Activated naive CD8-positive, alpha-beta T cell treated with anti-CD3 and anti-CD28 coated beads, Interleukin-2, amount 50 U/mL, for 24 hours (primary cell): ENCODE results near the gene POLR3GL.

Experiments
- ATAC-seq: fragments of 150-1000 bp; cut with Tn5 transposase; one replicate; pipeline ENCODE4 v1.10.0; 2021
- DNase-seq: peaks from one replicate; pipeline ENCODE4 v3.0.0; 2021
- H3K27ac Mint-ChIP-seq: one replicate; pipeline ENCODE4 v1.8.0; 2021; ENCODE audit warnings: mild to moderate bottlenecking, mixed read lengths
- H3K27me3 Mint-ChIP-seq: one replicate; pipeline ENCODE4 v1.8.0; 2021; ENCODE audit warnings: mixed read lengths
- H3K36me3 Mint-ChIP-seq: one replicate; pipeline ENCODE4 v1.8.0; 2021; ENCODE audit warnings: low read depth, mixed read lengths
- H3K4me1 Mint-ChIP-seq: one replicate; pipeline ENCODE4 v1.8.0; 2021; ENCODE audit warnings: mixed read lengths
- H3K4me3 Mint-ChIP-seq: one replicate; pipeline ENCODE4 v1.8.0; 2021; ENCODE audit warnings: mild to moderate bottlenecking, moderate library complexity, mixed read lengths
- H3K9me3 Mint-ChIP-seq: one replicate; pipeline ENCODE4 v1.8.0; 2021; ENCODE audit warnings: mixed read lengths

Gene POLR3GL

GRCh38 chr1:145977016-145977415 lies 12.5 kb downstream of the POLR3GL start:
- Mint-ChIP-seq H3K27ac (no peak overlapping the region), H3K4me1 (peaks cover 18% of the 10 kb centered on the region), H3K9me3 (no peaks in the 10 kb centered on the region), H3K4me3 (no peak overlapping the region), H3K27me3 (no peaks in the 10 kb centered on the region), H3K36me3 (no peaks in the 10 kb centered on the region)
- no peak for DNase-seq
- no peak for ATAC-seq

- ATAC-seq (peak; percentile 42), DNase-seq (peak; percentile 69)
- Mint-ChIP-seq H3K4me1 (peaks cover 18% of the 10 kb centered on the region), H3K27me3 (no peaks in the 10 kb centered on the region), H3K27ac (no peak overlapping the region), H3K4me3 (no peak overlapping the region), H3K9me3 (no peaks in the 10 kb centered on the region), H3K36me3 (no peaks in the 10 kb centered on the region)
Measured at GRCh38 chr1:145977486-145978470, 13.3 kb downstream of the POLR3GL start.

- ATAC-seq (no peak), DNase-seq (no peak)
- no peaks in the 10 kb centered on the region for H3K9me3 Mint-ChIP-seq
- no peak overlapping the region for H3K4me3 Mint-ChIP-seq
- no peak overlapping the region for H3K27ac Mint-ChIP-seq
- no peaks in the 10 kb centered on the region for H3K27me3 Mint-ChIP-seq
- H3K36me3 Mint-ChIP-seq: no peaks in the 10 kb centered on the region
- H3K4me1 Mint-ChIP-seq: peaks cover 12% of the 10 kb centered on the region
Measured at GRCh38 chr1:145978471-145978853, 14.0 kb downstream of the POLR3GL start.

GRCh38 chr1:145978854-145979745 lies 14.6 kb downstream of the POLR3GL start:
- peak; percentile 80 for DNase-seq
- peak; percentile 94 for ATAC-seq
- Mint-ChIP-seq H3K36me3 (no peaks in the 10 kb centered on the region), H3K4me1 (peaks cover 8% of the 10 kb centered on the region), H3K4me3 (no peak overlapping the region), H3K27ac (no peak overlapping the region), H3K9me3 (no peaks in the 10 kb centered on the region), H3K27me3 (no peaks in the 10 kb centered on the region)

- no peak for DNase-seq
- Mint-ChIP-seq H3K27me3 (no peaks in the 10 kb centered on the region), H3K4me1 (peaks cover 8% of the 10 kb centered on the region), H3K36me3 (no peaks in the 10 kb centered on the region), H3K4me3 (no peak overlapping the region), H3K9me3 (no peaks in the 10 kb centered on the region), H3K27ac (no peak overlapping the region)
- no peak for ATAC-seq
Measured at GRCh38 chr1:145979746-145980456, 15.4 kb downstream of the POLR3GL start.

- no peaks in the 10 kb centered on the region for H3K27me3 Mint-ChIP-seq
- DNase-seq (no peak), ATAC-seq (no peak)
- H3K36me3 Mint-ChIP-seq: no peaks in the 10 kb centered on the region
- H3K27ac Mint-ChIP-seq: no peak overlapping the region
- no peak overlapping the region for H3K4me3 Mint-ChIP-seq
- peaks cover 14% of the 10 kb centered on the region for H3K4me1 Mint-ChIP-seq
- no peaks in the 10 kb centered on the region for H3K9me3 Mint-ChIP-seq
Measured at GRCh38 chr1:145980457-145980994, 16.0 kb downstream of the POLR3GL start.

GRCh38 chr1:145982010-145982723 lies 17.7 kb downstream of the POLR3GL start:
- no peak for ATAC-seq
- Mint-ChIP-seq H3K4me1 (peaks cover 21% of the 10 kb centered on the region), H3K4me3 (no peak overlapping the region), H3K27me3 (no peaks in the 10 kb centered on the region), H3K9me3 (no peaks in the 10 kb centered on the region), H3K27ac (no peak overlapping the region), H3K36me3 (no peaks in the 10 kb centered on the region)
- no peak for DNase-seq

GRCh38 chr1:145983206-145983675 lies 18.8 kb downstream of the POLR3GL start:
- Mint-ChIP-seq H3K4me1 (peaks cover 29% of the 10 kb centered on the region), H3K9me3 (no peaks in the 10 kb centered on the region), H3K36me3 (no peaks in the 10 kb centered on the region), H3K27ac (no peak overlapping the region), H3K27me3 (no peaks in the 10 kb centered on the region), H3K4me3 (no peak overlapping the region)
- DNase-seq (no peak), ATAC-seq (no peak)

GRCh38 chr1:145983960-145984830 lies 19.7 kb downstream of the POLR3GL start:
- peaks cover 34% of the 10 kb centered on the region for H3K4me1 Mint-ChIP-seq
- no peak overlapping the region for H3K4me3 Mint-ChIP-seq
- ATAC-seq: no peak
- H3K9me3 Mint-ChIP-seq: no peaks in the 10 kb centered on the region
- H3K36me3 Mint-ChIP-seq: no peaks in the 10 kb centered on the region
- H3K27ac Mint-ChIP-seq: peak overlapping the region; percentile 44
- no peaks in the 10 kb centered on the region for H3K27me3 Mint-ChIP-seq
- no peak for DNase-seq

GRCh38 chr1:145985129-145985501 lies 20.6 kb downstream of the POLR3GL start:
- Mint-ChIP-seq H3K27me3 (no peaks in the 10 kb centered on the region), H3K4me3 (peak overlapping the region; percentile 16), H3K9me3 (no peaks in the 10 kb centered on the region), H3K36me3 (no peaks in the 10 kb centered on the region), H3K4me1 (peaks cover 37% of the 10 kb centered on the region), H3K27ac (peak overlapping the region; percentile 44)
- DNase-seq: no peak
- ATAC-seq: no peak

GRCh38 chr1:145985502-145986439 lies 21.3 kb downstream of the POLR3GL start:
- peaks cover 43% of the 10 kb centered on the region for H3K4me1 Mint-ChIP-seq
- H3K36me3 Mint-ChIP-seq: no peaks in the 10 kb centered on the region
- DNase-seq (no peak), ATAC-seq (no peak)
- peak overlapping the region; percentile 44 for H3K27ac Mint-ChIP-seq
- H3K4me3 Mint-ChIP-seq: peak overlapping the region; percentile 16
- no peaks in the 10 kb centered on the region for H3K27me3 Mint-ChIP-seq
- no peaks in the 10 kb centered on the region for H3K9me3 Mint-ChIP-seq

- H3K9me3 Mint-ChIP-seq: no peaks in the 10 kb centered on the region
- DNase-seq: no peak
- no peaks in the 10 kb centered on the region for H3K36me3 Mint-ChIP-seq
- H3K4me1 Mint-ChIP-seq: peaks cover 48% of the 10 kb centered on the region
- ATAC-seq: no peak
- H3K4me3 Mint-ChIP-seq: no peak overlapping the region
- H3K27me3 Mint-ChIP-seq: no peaks in the 10 kb centered on the region
- no peak overlapping the region for H3K27ac Mint-ChIP-seq
Measured at GRCh38 chr1:145986551-145986950, 22.1 kb downstream of the POLR3GL start.
